Ovary (tissue), 9 donors: ENCODE results near the gene CABP2. TPM values are rescaled to one million over a fixed set of nuclear protein-coding genes. Genes with fewer than 3 reads are reported as not detected.

Source experiments
- DNase-seq, 5 donors: peaks; one replicate each; pipeline ENCODE4 v3.0.0-alpha.2; 2019 to 2020
- H3K27ac ChIP-seq, 2 donors: fragments of 200-600 bp; one replicate each; pipeline versions ENCODE4 v1.5.1 to v1.8.0; 2019 to 2022
- H3K27me3 ChIP-seq: fragments of 200-600 bp; one replicate; pipeline ENCODE4 v1.8.0; 2022
- H3K36me3 ChIP-seq: fragments of 200-600 bp; sonication (generic); one replicate; pipeline ENCODE4 v1.5.1; 2019
- H3K4me1 ChIP-seq: one replicate; pipeline ENCODE4 v1.8.1; 2013; ENCODE audit warnings: mild to moderate bottlenecking, moderate library complexity; ENCODE audit not compliant: insufficient read depth
- H3K4me3 ChIP-seq: fragments of 200-600 bp; sonication (generic); one replicate; pipeline ENCODE4 v1.5.1; 2017
- H3K9me3 ChIP-seq, 2 donors: fragments of 200-600 bp in 1 of 2; sonication (generic) in 1 of 2; one replicate each; pipeline versions ENCODE4 v1.5.1 to v1.8.1; 2013 to 2019; ENCODE audit warnings: mild to moderate bottlenecking in 1 of 2, moderate library complexity in 1 of 2
- CTCF ChIP-seq, 3 donors: fragments of 450-650 bp in 2 of 3; fragments of 200-600 bp in 1 of 3; IDR thresholded peaks; one replicate each; pipeline versions ENCODE4 v1.5.1 to v1.8.0; 2016 to 2022; ENCODE audit warnings: antibody characterized with exemption in 3 of 3, mild to moderate bottlenecking in 1 of 3
- EP300 ChIP-seq: sonication (generic); formaldehyde crosslinking; IDR thresholded peaks from one replicate; pipeline ENCODE4 v1.6.1; 2017; ENCODE audit warnings: antibody characterized with exemption
- POLR2A ChIP-seq: fragments of 450-650 bp; IDR thresholded peaks from one replicate; pipeline ENCODE4 v1.6.1; 2017; ENCODE audit warnings: antibody characterized with exemption, mild to moderate bottlenecking, moderate library complexity
- WGBS, 3 donors: extraction: QIAGEN DNeasy Blood & Tissue Kit in 1 of 3; methylation state at CpG; one replicate each; pipeline versions ENCODE4 v1.1.5 to v1.1.7; 2013 to 2017; 5-methylcytosine and 5-hydroxymethylcytosine counted together
- intact Hi-C, 4 donors: fragments of 100-400 bp; cut with DNase I; formaldehyde crosslinking; loops; one replicate each; pipeline versions ENCODE4 v1.11.0 to v1.15.1; 2022 to 2023
- polyA plus RNA-seq, 2 donors: library from polyadenylated mRNA; stranded (reverse); fragments of 200-250 nt in 1 of 2; fragments of 350-450 nt in 1 of 2; fragmentation: Illumina TruSeq in 1 of 2; extraction: RNeasy Lipid Tissue Mini Kit (QIAGEN cat#74804) in 1 of 2; gene quantifications; one replicate each; pipeline ENCODE4 v1.2.3, GENCODE V29; 2013 to 2014
- total RNA-seq, 7 donors: library from RNA; depleted of rRNA in 2 of 7; stranded (reverse); fragments of >200 nt in 2 of 7; fragmentation: NEBNext Ultra II Directional in 3 of 7; extraction: Animal tissue kit (Norgen Biotek cat#: 25700) in 3 of 7; gene quantifications; one replicate each; pipeline versions ENCODE4 v1.1.0 to v1.2.4, GENCODE V29; 2016 to 2023
- donor health status: DM: no; HTN: no; CAD: no; lungs with moderate emphysema.
- donor health status: DM: no; HTN: no; CAD: no.
- donor health status: Bipolar disorder and iron deficiency.
- donor health status: DM: yes; HTN: yes; CAD: no.
- donor health status: DM: no; HTN: no; CAD: no.
- donor health status: DM: yes; HTN: yes; CAD: no.

Gene CABP2
- total and polyA plus RNA-seq, 9 donors, result not detected

- DNase-seq, result no peak
- no peak overlapping the region for H3K27ac ChIP-seq
- H3K9me3 ChIP-seq, result no peaks in the 10 kb centered on the region
- no peak overlapping the region for H3K4me3 ChIP-seq
- no peaks in the 10 kb centered on the region for H3K27me3 ChIP-seq
- intact Hi-C loops, result no loop called here
- TF ChIP-seq CTCF (IDR thresholded peaks at IDR 0.05), result no peak
- TF ChIP-seq POLR2A, result no peak
- no peak for TF ChIP-seq EP300
- H3K4me1 ChIP-seq, result no peaks in the 10 kb centered on the region
- WGBS, 3 donors, result 30 to 38% (median 36%) methylated on average over 10 of the region's 10 CpGs
- no peaks in the 10 kb centered on the region for H3K36me3 ChIP-seq
These were observed 21.5 kb upstream of the CABP2 start for GRCh38 chr11:67544616-67545242.

- Histone ChIP-seq H3K4me1 (no peaks in the 10 kb centered on the region), H3K27me3 (no peaks in the 10 kb centered on the region), H3K4me3 (no peak overlapping the region), H3K27ac (no peak overlapping the region), H3K36me3 (no peaks in the 10 kb centered on the region), H3K9me3 (no peaks in the 10 kb centered on the region)
- no peak for TF ChIP-seq POLR2A
- no peak for DNase-seq
- intact Hi-C loops, result no loop called here
- 48 to 61% (median 54%) methylated on average over 2 of the region's 2 CpGs for WGBS, 3 donors
These were observed 20.3 kb upstream of the CABP2 start for GRCh38 chr11:67543585-67543984.

DNA sequence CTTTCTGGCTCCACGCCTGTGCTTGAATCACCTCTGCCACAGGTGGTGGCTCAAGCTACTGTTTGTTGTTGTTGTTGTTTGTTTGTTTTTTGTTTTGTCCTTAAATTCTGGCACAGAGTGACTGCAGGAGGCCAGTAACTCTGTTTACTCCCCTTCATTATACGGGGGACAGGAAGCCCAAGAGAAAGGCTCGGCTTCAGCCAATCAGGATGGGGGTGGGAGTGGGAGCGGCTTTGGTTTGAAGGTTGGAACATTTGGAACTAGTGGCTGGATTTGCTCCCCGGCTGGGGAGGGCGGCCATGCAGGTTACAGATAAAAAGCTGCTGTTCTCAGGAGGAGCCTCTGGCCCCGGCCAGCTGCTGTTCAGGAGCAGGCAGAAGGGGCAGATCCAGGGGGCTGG is 19.7 kb upstream of the CABP2 start:
- no peak for TF ChIP-seq EP300
- no peak for TF ChIP-seq CTCF (IDR thresholded peaks at IDR 0.05)
- TF ChIP-seq POLR2A, result no peak
- no peak overlapping the region for H3K27ac ChIP-seq
- no peaks in the 10 kb centered on the region for H3K4me1 ChIP-seq
- no peak overlapping the region for H3K4me3 ChIP-seq
- no peaks in the 10 kb centered on the region for H3K9me3 ChIP-seq
- no peaks in the 10 kb centered on the region for H3K36me3 ChIP-seq
- intact Hi-C loops, result no loop called here
- DNase-seq, result no peak
- H3K27me3 ChIP-seq, result no peaks in the 10 kb centered on the region
- WGBS, 3 donors, result 30 to 46% (median 44%) methylated on average over 6 to 7 of the region's 7 CpGs

DNA sequence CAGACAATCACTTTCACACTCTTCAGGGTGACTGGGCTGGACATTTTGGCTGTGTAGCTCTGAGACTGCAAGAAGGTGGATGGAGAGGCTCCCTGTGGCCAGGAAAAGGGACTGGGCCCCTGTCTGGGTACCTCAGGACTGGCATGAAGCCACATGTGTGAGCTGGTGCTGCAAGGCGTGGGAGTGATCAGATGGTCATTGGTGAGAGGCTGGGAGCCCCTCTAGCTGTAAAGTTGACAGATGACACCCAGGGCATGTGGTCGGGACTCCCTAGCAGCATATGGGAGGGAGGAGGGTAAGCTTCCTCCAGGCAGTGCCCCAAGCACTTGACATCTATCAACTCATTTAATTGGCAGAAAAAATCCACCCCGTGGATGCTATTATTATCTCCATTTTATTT is 18.9 kb upstream of the CABP2 start:
- no peak for DNase-seq
- H3K27me3 ChIP-seq, result no peaks in the 10 kb centered on the region
- no peak for TF ChIP-seq CTCF (IDR thresholded peaks at IDR 0.05)
- intact Hi-C loops, result no loop called here
- no peaks in the 10 kb centered on the region for H3K9me3 ChIP-seq
- no peak overlapping the region for H3K4me3 ChIP-seq
- no peak overlapping the region for H3K27ac ChIP-seq
- no peaks in the 10 kb centered on the region for H3K4me1 ChIP-seq
- H3K36me3 ChIP-seq, result no peaks in the 10 kb centered on the region
- WGBS, 3 donors, result 64 to 79% (median 67%) methylated on average over 3 of the region's 3 CpGs

DNA sequence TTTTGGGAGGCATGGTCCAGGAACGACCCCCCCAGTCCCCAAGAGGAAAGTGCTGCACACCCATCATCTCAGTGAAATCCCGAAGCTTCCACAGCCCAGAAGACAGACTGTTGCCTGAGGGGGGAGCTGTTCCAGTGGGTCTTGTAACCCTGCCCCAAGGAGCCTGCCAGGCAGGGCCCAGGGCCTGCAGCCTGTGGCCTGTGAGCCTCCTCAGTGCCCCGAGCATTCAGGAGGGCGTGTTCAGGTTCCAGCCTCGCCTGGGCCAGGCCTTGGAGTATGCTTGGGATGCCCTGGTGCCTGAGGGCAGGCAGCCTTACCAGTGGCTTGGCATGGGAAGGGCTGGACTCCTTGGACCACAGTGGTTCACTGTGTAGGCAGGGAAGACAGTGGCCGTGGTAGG is 18.0 kb upstream of the CABP2 start:
- no peak for TF ChIP-seq EP300
- no peak for TF ChIP-seq CTCF (IDR thresholded peaks at IDR 0.05)
- TF ChIP-seq POLR2A, result no peak
- intact Hi-C loops, result no loop called here
- no peak overlapping the region for H3K4me3 ChIP-seq
- WGBS, 3 donors, result 88 to 97% (median 89%) methylated on average over 4 to 6 of the region's 6 CpGs
- H3K27ac ChIP-seq, result no peak overlapping the region
- H3K36me3 ChIP-seq, result no peaks in the 10 kb centered on the region
- DNase-seq, result no peak
- no peaks in the 10 kb centered on the region for H3K4me1 ChIP-seq
- no peaks in the 10 kb centered on the region for H3K27me3 ChIP-seq
- no peaks in the 10 kb centered on the region for H3K9me3 ChIP-seq
